K562 (cell line): Measurements from ENCODE around the gene MCAT. TPM values are rescaled to one million over a fixed set of nuclear protein-coding genes. Genes with fewer than 3 reads are reported as not detected.

ENCODE experiments used
- BRD4 ChIP-seq: fragments of 200-600 bp; sonication (generic); IDR thresholded peaks from 2 replicates; pipeline ENCODE4 v1.6.1; 2017; ENCODE audit warnings: inconsistent platforms
- BRF2 ChIP-seq: IDR thresholded peaks from 3 replicates; pipeline ENCODE4 v1.6.1; 2011; ENCODE audit warnings: borderline replicate concordance, mild to moderate bottlenecking; ENCODE audit not compliant: insufficient read length, insufficient read depth
- CHAMP1 ChIP-seq: fragments of 450-650 bp; IDR thresholded peaks from 2 replicates; pipeline ENCODE4 v1.6.1; 2016; ENCODE audit warnings: mild to moderate bottlenecking
- ELF1 ChIP-seq: fragments of 200-800 bp; sonication (Bioruptor generic); IDR thresholded peaks from 2 replicates; pipeline ENCODE4 v1.6.1; 2016; ENCODE audit warnings: missing genetic modification characterization, missing compliant biosample characterization
- JUN ChIP-seq, 2 experiments: sonication (generic) in 1 of 2; formaldehyde crosslinking in 1 of 2; IDR thresholded peaks; 2 replicates each; pipeline versions ENCODE4 v1.6.1 to v1.8.0; 2012 to 2022; ENCODE audit warnings: borderline replicate concordance in 2 of 2, mild to moderate bottlenecking in 2 of 2, improper control_type of control experiment in 1 of 2, low read depth in 1 of 2, low read length in 1 of 2, missing genetic modification reagents in 1 of 2
- KLF1 ChIP-seq: fragments of 450-650 bp; IDR thresholded peaks from 2 replicates; pipeline ENCODE4 v1.6.1; 2016; ENCODE audit warnings: missing genetic modification characterization, missing compliant biosample characterization
- NFIC ChIP-seq: fragments of 450-650 bp; IDR thresholded peaks from 2 replicates; pipeline ENCODE4 v1.6.1; 2017; ENCODE audit warnings: mild to moderate bottlenecking, inconsistent platforms
- SRF ChIP-seq, 2 experiments: fragments of 250-450, 450-650 bp in 1 of 2; sonication (Bioruptor Pico) in 1 of 2; sonication (generic) in 1 of 2; formaldehyde crosslinking; IDR thresholded peaks; 2 replicates each; pipeline versions ENCODE4 v1.5.0 to v1.5.1; 2020 to 2022; ENCODE audit warnings: mild to moderate bottlenecking in 1 of 2, missing genetic modification reagents in 1 of 2
- TEAD1 ChIP-seq, 2 experiments: fragments of 450-650 bp in 1 of 2; sonication (generic) in 1 of 2; formaldehyde crosslinking; IDR thresholded peaks; 2 replicates each; pipeline versions ENCODE4 v1.4.0 to v1.8.0; 2020 to 2022; ENCODE audit warnings: mild to moderate bottlenecking in 2 of 2, missing genetic modification reagents in 1 of 2
- ZBTB17 ChIP-seq: fragments of 450-650 bp; formaldehyde crosslinking; IDR thresholded peaks from 2 replicates; pipeline ENCODE4 v1.4.0; 2020; ENCODE audit warnings: mild to moderate bottlenecking
- ZC3H8 ChIP-seq: fragments of 450-650 bp; IDR thresholded peaks from 2 replicates; pipeline ENCODE4 v1.6.1; 2017
- ZNF512 ChIP-seq: IDR thresholded peaks from 2 replicates; pipeline ENCODE4 v1.6.1; 2016; ENCODE audit warnings: missing genetic modification characterization, missing compliant biosample characterization
- ZNF707 ChIP-seq: fragments of 250-450 bp; sonication (Bioruptor Pico); conservative IDR thresholded peaks from 2 replicates; pipeline ENCODE4 v1.8.0; 2022; ENCODE audit warnings: inconsistent platforms, mild to moderate bottlenecking, moderate library complexity
- ZNF785 ChIP-seq: fragments of 250-450 bp; sonication (Bioruptor Pico); IDR thresholded peaks from 2 replicates; pipeline ENCODE4 v1.4.0; 2020; ENCODE audit warnings: mild to moderate bottlenecking
- polyA plus RNA-seq, 8 experiments: library from polyadenylated mRNA; depleted of rRNA in 4 of 8; stranded (reverse) in 5 of 8; unstranded in 3 of 8; fragments of >200 nt; fragmentation: Nextera tagmentation in 2 of 8; fragmentation: Illumina TruSeq in 1 of 8; extraction: Ambion mirVana in 2 of 8; extraction: Trizol in 1 of 8; gene quantifications; 2 replicates each; pipeline versions ENCODE4 v1.2.1 to v1.2.3, GENCODE V29; 2011 to 2014; ENCODE audit warnings: inconsistent platforms in 1 of 8, missing spikeins in 1 of 8
- total RNA-seq, 7 experiments: library from RNA; depleted of rRNA in 6 of 7; stranded (reverse); fragments of >200 nt in 6 of 7; fragmentation: Illumina TruSeq in 2 of 7; extraction: Trizol in 2 of 7; gene quantifications; 2 replicates each; pipeline versions ENCODE4 v1.2.1 to v1.2.3, GENCODE V29; 2011 to 2021; ENCODE audit warnings: low replicate concordance in 1 of 7
- TF ChIP-seq, protein P1 (sequence below), 3 experiments: fragments of 200-800 bp in 1 of 3; sonication (Bioruptor generic) in 1 of 3; sonication (generic) in 1 of 3; formaldehyde crosslinking in 1 of 3; IDR thresholded peaks; 2 replicates each; pipeline versions ENCODE4 v1.6.1 to v1.8.0; 2016 to 2022; ENCODE audit warnings: mild to moderate bottlenecking in 2 of 3, missing compliant biosample characterization in 2 of 3, missing genetic modification characterization in 2 of 3, missing genetic modification reagents in 1 of 3
- TF ChIP-seq, protein P2 (sequence below): fragments of 250-450 bp; sonication (Bioruptor Pico); IDR thresholded peaks from 2 replicates; pipeline ENCODE4 v1.4.0; 2020; ENCODE audit warnings: mild to moderate bottlenecking, moderate library complexity, borderline replicate concordance

The MCAT gene
- total and polyA plus RNA-seq, 9 of the 15 experiments (the other 6 are each of a cell fraction or from before 2014, with no cell fraction given): 3.3 to 27.8 (median 13.9) TPM

- TF ChIP-seq, protein P1, sequence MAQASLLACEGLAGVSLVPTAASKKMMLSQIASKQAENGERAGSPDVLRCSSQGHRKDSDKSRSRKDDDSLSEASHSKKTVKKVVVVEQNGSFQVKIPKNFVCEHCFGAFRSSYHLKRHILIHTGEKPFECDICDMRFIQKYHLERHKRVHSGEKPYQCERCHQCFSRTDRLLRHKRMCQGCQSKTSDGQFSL (CRISPR knock-in tag; IDR thresholded peaks at IDR 0.05): no peak; the same call in 1 of the 2 replicates
- TF ChIP-seq, protein P1 (tag; IDR thresholded peaks at IDR 0.05): no peak
- peak; percentile 28 to 96; a peak in 3 of 4 replicates for TF ChIP-seq TEAD1 (CRISPR knock-in tag; IDR thresholded peaks at IDR 0.05)
- TF ChIP-seq SRF (CRISPR knock-in tag; IDR thresholded peaks at IDR 0.05): peak in 1 of 2 experiments; percentile 51; a peak in 1 of 4 replicates
- peak; percentile 79; the same call in 1 of the 2 replicates for TF ChIP-seq KLF1 (tag)
- TF ChIP-seq ZBTB17 (CRISPR knock-in tag): no peak
- TF ChIP-seq NFIC: peak; percentile 48
- TF ChIP-seq ELF1 (tag): peak; percentile 79
- no peak for TF ChIP-seq ZNF785
- TF ChIP-seq BRD4: no peak
- TF ChIP-seq ZNF512: no peak
- TF ChIP-seq, protein P2, sequence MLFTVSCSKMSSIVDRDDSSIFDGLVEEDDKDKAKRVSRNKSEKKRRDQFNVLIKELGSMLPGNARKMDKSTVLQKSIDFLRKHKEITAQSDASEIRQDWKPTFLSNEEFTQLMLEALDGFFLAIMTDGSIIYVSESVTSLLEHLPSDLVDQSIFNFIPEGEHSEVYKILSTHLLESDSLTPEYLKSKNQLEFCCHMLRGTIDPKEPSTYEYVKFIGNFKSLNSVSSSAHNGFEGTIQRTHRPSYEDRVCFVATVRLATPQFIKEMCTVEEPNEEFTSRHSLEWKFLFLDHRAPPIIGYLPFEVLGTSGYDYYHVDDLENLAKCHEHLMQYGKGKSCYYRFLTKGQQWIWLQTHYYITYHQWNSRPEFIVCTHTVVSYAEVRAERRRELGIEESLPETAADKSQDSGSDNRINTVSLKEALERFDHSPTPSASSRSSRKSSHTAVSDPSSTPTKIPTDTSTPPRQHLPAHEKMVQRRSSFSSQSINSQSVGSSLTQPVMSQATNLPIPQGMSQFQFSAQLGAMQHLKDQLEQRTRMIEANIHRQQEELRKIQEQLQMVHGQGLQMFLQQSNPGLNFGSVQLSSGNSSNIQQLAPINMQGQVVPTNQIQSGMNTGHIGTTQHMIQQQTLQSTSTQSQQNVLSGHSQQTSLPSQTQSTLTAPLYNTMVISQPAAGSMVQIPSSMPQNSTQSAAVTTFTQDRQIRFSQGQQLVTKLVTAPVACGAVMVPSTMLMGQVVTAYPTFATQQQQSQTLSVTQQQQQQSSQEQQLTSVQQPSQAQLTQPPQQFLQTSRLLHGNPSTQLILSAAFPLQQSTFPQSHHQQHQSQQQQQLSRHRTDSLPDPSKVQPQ (CRISPR knock-in tag): no peak
- TF ChIP-seq JUN (IDR thresholded peaks at IDR 0.05; ENCODE audit: borderline replicate concordance, low read depth, low read length): no peak
- TF ChIP-seq JUN (CRISPR knock-in tag; IDR thresholded peaks at IDR 0.05; ENCODE audit: borderline replicate concordance): no peak
- no peak for TF ChIP-seq ZC3H8
- no peak for TF ChIP-seq CHAMP1
- no peak for TF ChIP-seq BRF2
- no peak for TF ChIP-seq ZNF707 (CRISPR knock-in tag)
These were observed 44.2 kb upstream of the MCAT start (continued) for GRCh38 chr22:43187171-43188099.
